Activated B cell treated with CpG ODN at 0.5 μM for 24 hours (primary cell): ENCODE measurements around the gene MBD3. TPM values are rescaled to one million over a fixed set of nuclear protein-coding genes. Genes with fewer than 3 reads are reported as not detected.

Experiments used
- ATAC-seq: fragments of 200-7000 bp; cut with Tn5 transposase; one replicate; pipeline ENCODE4 v1.10.0; 2021; ENCODE audit warnings: low read depth, mild to moderate bottlenecking, moderate library complexity
- CTCF ChIA-PET: fragments of 350-600 bp; sonication (Branson Sonifier 250); formaldehyde crosslinking; loops from one replicate; lab custom pipeline; 2021; ENCODE audit warnings: antibody characterized with exemption; lab: Charles Lee
- POLR2A ChIA-PET: fragments of 350-600 bp; sonication (Branson Sonifier 250); formaldehyde crosslinking; loops from one replicate; lab custom pipeline; 2021; ENCODE audit warnings: antibody characterized with exemption; lab: Charles Lee
- DNase-seq: peaks from one replicate; pipeline ENCODE4 v3.0.0; 2022
- H3K27ac Mint-ChIP-seq: one replicate; pipeline ENCODE4 v1.8.0; 2020; ENCODE audit warnings: mixed read lengths
- H3K27me3 Mint-ChIP-seq: one replicate; pipeline ENCODE4 v1.8.0; 2021; ENCODE audit warnings: mixed read lengths
- H3K36me3 Mint-ChIP-seq: one replicate; pipeline ENCODE4 v1.8.0; 2021; ENCODE audit warnings: low read depth, mixed read lengths
- H3K4me1 Mint-ChIP-seq: one replicate; pipeline ENCODE4 v1.8.0; 2021; ENCODE audit warnings: mixed read lengths
- H3K4me3 Mint-ChIP-seq: one replicate; pipeline ENCODE4 v1.8.0; 2020; ENCODE audit warnings: mild to moderate bottlenecking, mixed read lengths
- H3K9me3 Mint-ChIP-seq: one replicate; pipeline ENCODE4 v1.8.0; 2020; ENCODE audit warnings: mixed read lengths
- intact Hi-C: fragments of 100-400 bp; cut with micrococcal nuclease; formaldehyde crosslinking; loops from one replicate; pipeline ENCODE4 v1.15.1; 2024
- total RNA-seq: library from RNA; stranded (reverse); gene quantifications from 2 replicates; pipeline ENCODE4 v1.2.3, GENCODE V29; 2022
- TF ChIP-seq, protein P1 (sequence below): fragments of 200-600 bp; IDR thresholded peaks from one replicate; pipeline ENCODE4 v1.8.0; 2022; ENCODE audit warnings: antibody characterized with exemption, mild to moderate bottlenecking

MBD3 gene
- total RNA-seq, 1 donor from 2014 or later, result 96.9 TPM

DNA sequence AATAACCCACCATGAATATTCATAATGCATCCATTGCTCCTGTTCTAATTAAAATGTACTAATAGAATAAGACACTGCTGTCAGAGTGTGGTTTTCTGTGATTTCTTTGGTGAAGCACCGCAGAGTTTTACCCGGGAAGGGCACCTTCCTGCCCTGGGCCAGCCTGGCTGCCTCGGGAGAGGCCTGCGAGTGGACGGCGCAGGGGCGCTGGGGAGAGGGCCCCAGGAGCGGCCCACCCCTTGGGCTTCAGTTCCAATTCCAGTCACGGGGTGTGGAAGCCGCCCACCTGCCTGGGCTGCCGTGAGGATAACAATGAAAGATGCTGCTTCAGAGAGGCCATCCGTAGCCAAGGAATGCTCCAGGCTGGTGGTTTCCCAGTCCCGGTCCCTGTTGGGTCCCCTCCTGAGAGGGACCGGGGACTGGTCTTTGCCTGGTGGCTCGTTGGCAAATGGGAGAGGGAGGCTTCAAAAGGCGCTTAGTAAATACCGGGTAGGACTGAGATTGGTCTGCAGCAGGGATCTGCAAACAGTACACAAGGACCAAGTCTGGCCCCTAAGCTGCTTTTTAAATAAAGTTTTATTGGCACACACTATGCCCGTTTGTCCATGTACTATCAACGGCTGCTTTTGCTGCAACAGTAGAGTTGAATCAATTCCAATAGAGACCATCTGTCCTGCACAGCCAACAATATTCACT lies 41.7 kb upstream of the MBD3 start:
- Mint-ChIP-seq H3K4me3 (no peak overlapping the region), H3K36me3 (peaks cover 64% of the 10 kb centered on the region), H3K27me3 (no peaks in the 10 kb centered on the region), H3K27ac (no peak overlapping the region), H3K9me3 (no peaks in the 10 kb centered on the region), H3K4me1 (no peaks in the 10 kb centered on the region)
- TF ChIP-seq, protein P1, sequence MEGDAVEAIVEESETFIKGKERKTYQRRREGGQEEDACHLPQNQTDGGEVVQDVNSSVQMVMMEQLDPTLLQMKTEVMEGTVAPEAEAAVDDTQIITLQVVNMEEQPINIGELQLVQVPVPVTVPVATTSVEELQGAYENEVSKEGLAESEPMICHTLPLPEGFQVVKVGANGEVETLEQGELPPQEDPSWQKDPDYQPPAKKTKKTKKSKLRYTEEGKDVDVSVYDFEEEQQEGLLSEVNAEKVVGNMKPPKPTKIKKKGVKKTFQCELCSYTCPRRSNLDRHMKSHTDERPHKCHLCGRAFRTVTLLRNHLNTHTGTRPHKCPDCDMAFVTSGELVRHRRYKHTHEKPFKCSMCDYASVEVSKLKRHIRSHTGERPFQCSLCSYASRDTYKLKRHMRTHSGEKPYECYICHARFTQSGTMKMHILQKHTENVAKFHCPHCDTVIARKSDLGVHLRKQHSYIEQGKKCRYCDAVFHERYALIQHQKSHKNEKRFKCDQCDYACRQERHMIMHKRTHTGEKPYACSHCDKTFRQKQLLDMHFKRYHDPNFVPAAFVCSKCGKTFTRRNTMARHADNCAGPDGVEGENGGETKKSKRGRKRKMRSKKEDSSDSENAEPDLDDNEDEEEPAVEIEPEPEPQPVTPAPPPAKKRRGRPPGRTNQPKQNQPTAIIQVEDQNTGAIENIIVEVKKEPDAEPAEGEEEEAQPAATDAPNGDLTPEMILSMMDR, result no peak
- ChIA-PET CTCF (no interaction called here), POLR2A (no interaction called here)
- no peak for DNase-seq
- intact Hi-C loops, result no loop called here
- ATAC-seq, result no peak

DNA sequence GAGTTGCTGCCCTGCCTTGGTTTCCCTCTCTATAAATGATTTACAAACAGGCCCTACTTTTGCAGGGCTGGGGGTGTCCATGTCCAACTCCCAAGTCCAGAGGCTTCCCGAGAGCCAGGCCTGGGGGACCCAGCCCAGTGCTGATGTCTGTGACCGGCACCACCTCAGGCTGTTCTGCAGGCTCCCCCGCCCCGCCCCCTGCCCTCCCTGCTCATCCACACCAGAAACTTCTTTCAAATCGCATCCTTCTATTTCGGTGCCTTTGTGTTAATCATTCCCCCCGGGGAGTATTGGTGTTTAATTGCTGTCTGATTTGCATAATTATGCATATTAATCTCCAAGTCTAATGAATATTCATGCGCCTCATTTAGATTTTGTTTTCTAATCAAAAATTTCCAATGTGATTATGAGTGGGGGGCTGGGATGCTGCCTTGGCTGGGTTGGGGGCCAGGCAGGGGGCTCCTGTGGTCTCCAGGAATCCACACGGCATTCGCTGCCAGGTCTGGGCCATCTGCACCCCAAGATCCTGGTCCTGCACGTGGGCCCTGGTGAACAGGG lies 40.7 kb upstream of the MBD3 start:
- no peaks in the 10 kb centered on the region for H3K27me3 Mint-ChIP-seq
- no peaks in the 10 kb centered on the region for H3K4me1 Mint-ChIP-seq
- no peak for DNase-seq
- POLR2A ChIA-PET, result no interaction called here
- TF ChIP-seq, protein P1, result no peak
- no peak overlapping the region for H3K27ac Mint-ChIP-seq
- intact Hi-C loops, result no loop called here
- H3K36me3 Mint-ChIP-seq, result peaks cover 55% of the 10 kb centered on the region
- no peaks in the 10 kb centered on the region for H3K9me3 Mint-ChIP-seq
- CTCF ChIA-PET, result no interaction called here
- no peak for ATAC-seq
- H3K4me3 Mint-ChIP-seq, result no peak overlapping the region

- ATAC-seq (no peak), DNase-seq (no peak)
- CTCF ChIA-PET, result no interaction called here
- Mint-ChIP-seq H3K27ac (no peak overlapping the region), H3K4me3 (no peak overlapping the region), H3K27me3 (no peaks in the 10 kb centered on the region), H3K4me1 (no peaks in the 10 kb centered on the region), H3K9me3 (no peaks in the 10 kb centered on the region), H3K36me3 (peaks cover 48% of the 10 kb centered on the region)
- intact Hi-C loops, result no loop called here
- POLR2A ChIA-PET, result no interaction called here
- TF ChIP-seq, protein P1, result no peak
Observed at GRCh38 chr19:1632462-1633268, 40.0 kb upstream of the MBD3 start.

DNA sequence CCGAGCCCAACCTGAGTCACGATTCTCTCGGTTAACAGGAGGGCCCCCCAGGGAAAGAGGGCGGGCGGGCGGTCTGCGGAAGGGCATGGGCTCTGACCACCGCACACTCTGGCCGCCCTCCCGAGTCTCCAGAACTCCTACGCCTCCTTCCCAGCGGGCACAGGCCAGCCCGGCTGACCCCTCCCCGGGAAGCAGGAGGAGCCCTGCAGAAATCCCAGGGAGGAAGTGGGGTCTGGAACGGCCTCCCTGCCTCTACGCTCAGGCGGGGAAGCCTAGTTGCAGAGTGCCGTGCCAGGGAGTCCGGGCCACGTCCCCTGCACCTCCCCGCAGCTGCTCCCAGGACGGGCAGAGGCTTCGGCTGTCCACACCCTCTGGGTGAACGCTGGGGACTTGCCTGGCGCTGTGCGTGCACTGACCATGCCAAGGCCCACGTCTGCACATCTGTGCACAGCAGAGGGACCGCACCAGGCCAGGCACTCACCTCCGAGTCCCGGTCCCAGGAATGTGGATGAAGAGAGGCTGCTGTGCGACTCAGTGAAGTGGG lies 39.0 kb upstream of the MBD3 start:
- CTCF ChIA-PET, result no interaction called here

More for the DNA sequence above, 39.0 kb upstream of the MBD3 start:
- intact Hi-C loops, result no loop called here
- Mint-ChIP-seq H3K4me3 (no peak overlapping the region), H3K36me3 (peaks cover 39% of the 10 kb centered on the region), H3K27me3 (no peaks in the 10 kb centered on the region), H3K9me3 (no peaks in the 10 kb centered on the region), H3K4me1 (no peaks in the 10 kb centered on the region), H3K27ac (no peak overlapping the region)
- ATAC-seq, result no peak
- DNase-seq, result no peak
- POLR2A ChIA-PET, result interaction anchor here (0.6 kb wide), 1 partner anchor 33 kb away, joined by 3 read pairs; no protein-coding TSS in a partner anchor
- TF ChIP-seq, protein P1, result no peak
